Calu3 (cell line): ENCODE measurements around the gene P2RY2. TPM values are rescaled to one million over a fixed set of nuclear protein-coding genes. Genes with fewer than 3 reads are reported as not detected.
"Not testable (repeated sequence)": the region's sequence is repeated elsewhere in the genome, so short reads cannot be mapped to it uniquely, and the experiment has no call there.

Experiments used
- BruUV-seq: library from RNA; stranded (reverse); fragments of 400-500 nt; replicated peaks from 2 replicates; lab custom pipeline; 2021; lab: Mats Ljungman, UMichigan
- CTCF ChIA-PET: fragments of 300-600 bp; sonication (Branson Sonifier 250); formaldehyde crosslinking; loops from one replicate; lab custom pipeline; 2022; ENCODE audit warnings: antibody characterized with exemption; lab: Charles Lee
- DNase-seq: peaks from one replicate; pipeline ENCODE4 v3.0.0; 2022
- H3K27ac Mint-ChIP-seq: one replicate; pipeline ENCODE4 v1.8.0; 2022; ENCODE audit warnings: mixed read lengths; ENCODE audit not compliant: unreplicated experiment
- H3K27me3 Mint-ChIP-seq: one replicate; pipeline ENCODE4 v1.8.0; 2022; ENCODE audit warnings: mixed read lengths; ENCODE audit not compliant: unreplicated experiment
- H3K36me3 Mint-ChIP-seq: one replicate; pipeline ENCODE4 v1.8.0; 2022; ENCODE audit warnings: mild to moderate bottlenecking, moderate library complexity, mixed read lengths; ENCODE audit not compliant: insufficient read depth, unreplicated experiment
- H3K4me1 Mint-ChIP-seq: one replicate; pipeline ENCODE4 v1.8.0; 2022; ENCODE audit warnings: mild to moderate bottlenecking, low read depth, mixed read lengths; ENCODE audit not compliant: unreplicated experiment
- H3K4me3 Mint-ChIP-seq: one replicate; pipeline ENCODE4 v1.8.0; 2022; ENCODE audit warnings: mild to moderate bottlenecking, low read depth, moderate library complexity, mixed read lengths; ENCODE audit not compliant: unreplicated experiment
- H3K9me3 Mint-ChIP-seq: one replicate; pipeline ENCODE4 v1.8.0; 2022; ENCODE audit warnings: low read depth, mixed read lengths; ENCODE audit not compliant: unreplicated experiment
- intact Hi-C: fragments of 100-400 bp; cut with micrococcal nuclease; formaldehyde crosslinking; loops from one replicate; pipeline ENCODE4 v1.10.0; 2022; ENCODE audit not compliant: unreplicated experiment
- total RNA-seq: library from RNA; stranded (reverse); gene quantifications from 2 replicates; pipeline ENCODE4 v1.2.3, GENCODE V29; 2022
- TF ChIP-seq, protein P1 (sequence below): fragments of 200-600 bp; IDR thresholded peaks from one replicate; pipeline ENCODE4 v1.8.0; 2022; ENCODE audit warnings: antibody characterized with exemption; ENCODE audit not compliant: unreplicated experiment

The P2RY2 gene
- total RNA-seq, 1 experiment from 2014 or later = 1.6 TPM

DNA sequence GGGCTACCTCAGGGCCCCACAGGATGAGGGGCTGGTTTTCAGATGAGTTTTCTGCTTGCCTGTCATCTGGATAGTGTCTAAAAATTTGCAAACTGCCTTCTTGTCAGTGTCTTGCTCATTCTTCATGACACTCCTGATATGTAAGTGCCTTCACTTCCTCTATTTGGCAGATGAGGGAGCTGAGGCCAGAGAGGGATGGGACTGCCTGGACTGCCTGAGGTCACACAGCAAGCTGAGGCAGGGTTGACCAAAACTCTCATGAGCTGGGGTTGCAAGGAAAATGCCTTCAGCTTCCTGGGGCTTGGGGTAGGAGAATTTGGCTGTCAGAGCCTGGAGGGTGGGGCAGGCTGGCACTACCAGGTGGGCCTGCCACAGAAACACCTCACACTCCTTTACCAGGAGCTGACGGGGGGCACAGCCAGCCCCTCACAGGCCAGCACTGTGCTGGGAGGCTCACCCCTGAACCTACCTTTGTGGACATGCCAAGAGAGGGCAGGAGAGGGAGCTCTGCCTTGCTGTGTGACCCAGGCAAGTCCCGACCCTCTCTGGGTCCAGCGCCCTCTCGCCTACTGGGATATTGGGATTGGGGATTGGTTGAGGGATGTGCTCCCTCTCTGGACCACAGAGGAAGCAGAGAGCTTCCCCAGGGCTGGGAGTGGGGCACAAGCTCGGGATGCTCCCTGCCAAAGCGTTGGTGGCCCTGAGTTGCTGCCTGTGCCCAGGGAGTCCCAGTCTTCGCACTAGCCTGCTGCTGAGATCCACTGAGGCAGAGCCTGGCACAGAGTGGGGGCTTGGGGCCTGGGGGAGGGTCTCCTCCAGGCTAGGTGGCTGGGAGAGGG is 52.2 kb downstream of the P2RY2 start:
- BruUV-seq = no TSS peak
- Mint-ChIP-seq H3K9me3 (no peaks in the 10 kb centered on the region), H3K4me3 (no peak overlapping the region), H3K27me3 (peaks cover 46% of the 10 kb centered on the region), H3K4me1 (peaks cover 9% of the 10 kb centered on the region), H3K27ac (no peak overlapping the region), H3K36me3 (no peaks in the 10 kb centered on the region)
- intact Hi-C loops = no loop called here
- CTCF ChIA-PET = no interaction called here
- TF ChIP-seq, protein P1, sequence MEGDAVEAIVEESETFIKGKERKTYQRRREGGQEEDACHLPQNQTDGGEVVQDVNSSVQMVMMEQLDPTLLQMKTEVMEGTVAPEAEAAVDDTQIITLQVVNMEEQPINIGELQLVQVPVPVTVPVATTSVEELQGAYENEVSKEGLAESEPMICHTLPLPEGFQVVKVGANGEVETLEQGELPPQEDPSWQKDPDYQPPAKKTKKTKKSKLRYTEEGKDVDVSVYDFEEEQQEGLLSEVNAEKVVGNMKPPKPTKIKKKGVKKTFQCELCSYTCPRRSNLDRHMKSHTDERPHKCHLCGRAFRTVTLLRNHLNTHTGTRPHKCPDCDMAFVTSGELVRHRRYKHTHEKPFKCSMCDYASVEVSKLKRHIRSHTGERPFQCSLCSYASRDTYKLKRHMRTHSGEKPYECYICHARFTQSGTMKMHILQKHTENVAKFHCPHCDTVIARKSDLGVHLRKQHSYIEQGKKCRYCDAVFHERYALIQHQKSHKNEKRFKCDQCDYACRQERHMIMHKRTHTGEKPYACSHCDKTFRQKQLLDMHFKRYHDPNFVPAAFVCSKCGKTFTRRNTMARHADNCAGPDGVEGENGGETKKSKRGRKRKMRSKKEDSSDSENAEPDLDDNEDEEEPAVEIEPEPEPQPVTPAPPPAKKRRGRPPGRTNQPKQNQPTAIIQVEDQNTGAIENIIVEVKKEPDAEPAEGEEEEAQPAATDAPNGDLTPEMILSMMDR = no peak
- no peak for DNase-seq

DNA sequence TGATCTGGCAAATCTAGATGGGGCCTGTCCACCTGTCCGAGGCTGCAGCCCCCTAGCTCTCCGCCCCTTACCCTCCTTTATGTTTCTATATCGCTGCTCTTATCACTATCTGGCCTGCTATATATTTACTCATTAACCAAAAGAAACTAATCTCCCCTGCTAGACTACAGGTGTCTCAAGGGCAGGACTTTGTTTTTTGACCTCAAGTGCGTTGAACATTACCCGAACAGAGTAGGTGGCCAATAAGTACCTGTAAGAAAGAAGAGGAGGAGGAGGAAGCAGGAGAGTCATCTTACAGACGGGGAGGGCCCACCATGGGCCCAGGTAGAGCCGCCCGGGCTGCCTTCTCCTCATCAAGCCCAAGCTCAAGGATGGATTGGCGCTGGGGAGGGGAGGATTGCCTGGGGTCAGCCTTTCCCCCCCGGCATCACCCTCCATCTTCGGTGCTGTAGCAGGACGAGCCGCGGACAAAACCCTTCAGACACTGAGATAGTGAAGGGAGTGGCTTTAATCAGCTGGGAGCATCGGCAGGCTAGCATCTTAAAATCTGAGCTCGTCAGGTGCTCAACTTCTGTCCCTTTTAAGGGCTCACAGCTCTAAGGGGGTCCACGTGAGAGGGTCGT is 52.9 kb downstream of the P2RY2 start:
- Mint-ChIP-seq H3K36me3 (no peaks in the 10 kb centered on the region), H3K4me3 (no peak overlapping the region), H3K27ac (no peak overlapping the region), H3K4me1 (peaks cover 9% of the 10 kb centered on the region), H3K9me3 (no peaks in the 10 kb centered on the region), H3K27me3 (peaks cover 42% of the 10 kb centered on the region)
- TF ChIP-seq, protein P1 = no peak
- BruUV-seq = no TSS peak
- CTCF ChIA-PET = no interaction called here
- no peak for DNase-seq
- intact Hi-C loops = no loop called here

DNA sequence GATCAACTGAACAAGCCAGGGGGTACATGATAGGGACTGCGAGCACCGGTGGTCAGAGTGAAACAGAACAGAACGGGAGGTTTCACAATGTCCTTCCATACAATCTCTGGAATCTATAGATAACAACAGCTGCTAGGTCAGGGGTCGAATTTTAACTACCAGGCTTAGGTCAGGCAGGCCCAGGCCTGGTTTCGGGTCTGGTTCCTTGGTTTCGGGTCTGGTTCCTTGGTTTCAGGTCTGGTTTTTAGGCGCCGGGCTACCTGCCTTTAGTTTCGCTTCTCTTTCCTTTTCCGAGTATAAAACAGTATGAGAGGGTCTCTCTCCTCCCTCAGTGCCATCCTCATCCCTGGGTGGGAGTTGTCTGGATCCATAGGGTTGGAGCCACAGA is 53.4 kb downstream of the P2RY2 start:
- peaks cover 37% of the 10 kb centered on the region for H3K27me3 Mint-ChIP-seq
- H3K36me3 Mint-ChIP-seq, H3K4me1 Mint-ChIP-seq, H3K27ac Mint-ChIP-seq, DNase-seq, H3K4me3 Mint-ChIP-seq, BruUV-seq, H3K9me3 Mint-ChIP-seq, CTCF ChIA-PET, intact Hi-C loops: not testable (repeated sequence)

DNA sequence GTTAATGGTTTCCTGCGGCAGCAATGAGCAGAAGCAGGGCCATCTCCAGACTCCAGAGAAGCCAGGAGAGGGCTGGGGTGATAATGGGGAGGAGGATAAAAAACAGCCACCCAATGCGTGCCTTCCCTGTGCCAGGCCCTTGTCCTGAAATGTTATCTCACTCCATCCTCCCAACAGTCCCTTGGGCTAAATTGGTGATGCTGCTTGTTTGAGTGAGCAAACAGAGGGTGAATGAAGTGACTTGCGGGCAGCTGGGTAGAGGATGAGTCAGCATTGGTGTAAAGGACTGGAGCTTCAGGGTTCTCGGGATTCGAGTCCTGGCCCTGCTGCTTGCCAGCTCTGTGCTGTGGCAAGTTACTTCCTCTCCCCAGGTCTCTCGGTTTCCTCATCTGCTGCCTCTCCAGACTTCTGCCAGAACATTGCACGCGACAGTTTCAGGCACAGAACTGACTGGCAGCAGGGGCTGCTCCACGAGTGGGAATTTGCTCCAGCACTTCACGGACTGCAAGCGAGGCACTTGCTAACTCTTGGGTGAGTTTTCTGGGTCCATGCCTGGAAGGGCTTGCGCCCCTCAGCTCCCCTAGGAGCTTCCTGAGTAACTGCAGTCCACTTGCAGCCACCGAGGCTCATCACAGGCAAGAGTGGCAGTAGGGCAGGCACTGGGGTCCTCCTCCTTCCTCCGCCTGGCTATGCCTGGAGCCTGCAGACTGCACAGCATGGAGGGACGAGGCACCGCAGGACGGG is 54.0 kb downstream of the P2RY2 start, which contains the start of gene P2RY6:
Gene P2RY6 (plus strand): TSS at position 403 of the 744 bp plus-strand sequence. CDS start 24,181 bp downstream, outside the sequence.
- H3K27ac Mint-ChIP-seq = no peak within 1 kb of the TSS

More for the DNA sequence above, 54.0 kb downstream of the P2RY2 start, which contains the start of gene P2RY6:
- CTCF ChIA-PET = no interaction called here
- intact Hi-C loops = no loop called here
- TF ChIP-seq, protein P1 = no peak
- H3K4me3 Mint-ChIP-seq = no peak within 1 kb of the TSS
- H3K36me3 Mint-ChIP-seq = no peaks in the 10 kb centered on the region
- no peak for DNase-seq
- H3K4me1 Mint-ChIP-seq = peaks cover 9% of the 10 kb centered on the region
- no peaks in the 10 kb centered on the region for H3K9me3 Mint-ChIP-seq
- BruUV-seq = no TSS peak
- H3K27me3 Mint-ChIP-seq = peaks cover 31% of the 10 kb centered on the region
